Lower leg skin (tissue), 3 donors: ENCODE results near the gene LAMA4.

Experiments used
- CTCF ChIP-seq, 3 donors: fragments of 450-650 bp; IDR thresholded peaks; one replicate each; pipeline ENCODE4 v1.5.1; 2016; ENCODE audit warnings: antibody characterized with exemption in 3 of 3, mild to moderate bottlenecking in 3 of 3, moderate library complexity in 2 of 3
- POLR2A ChIP-seq, 2 donors: fragments of 450-650 bp; IDR thresholded peaks; one replicate each; pipeline ENCODE4 v1.6.1; 2016 to 2017; ENCODE audit warnings: antibody characterized with exemption in 2 of 2, mild to moderate bottlenecking in 1 of 2, moderate library complexity in 1 of 2

- no peak for TF ChIP-seq CTCF (IDR thresholded peaks at IDR 0.05)
- TF ChIP-seq POLR2A (IDR thresholded peaks at IDR 0.05) = no peak
Measured at GRCh38 chr6:112227992-112228391, 26.4 kb downstream of the LAMA4 start.
